HCT116 (cell line): ENCODE results near the gene TCERG1L. TPM values are rescaled to one million over a fixed set of nuclear protein-coding genes. Genes with fewer than 3 reads are reported as not detected.
"Not testable (repeated sequence)": the region's sequence is repeated elsewhere in the genome, so short reads cannot be mapped to it uniquely, and the experiment has no call there.

Experiments used
- ATAC-seq: fragments of 200-7000 bp; cut with Tn5 transposase; 2 replicates; pipeline ENCODE4 v1.9.1; 2020; ENCODE audit warnings: mild to moderate bottlenecking, moderate library complexity
- BruUV-seq: library from RNA; stranded (reverse); fragments of 400-500 nt; replicated peaks from 2 replicates; lab custom pipeline; 2021; lab: Mats Ljungman, UMichigan
- CTCF ChIA-PET: fragments of 300-600 bp; sonication (Branson Sonifier 250); formaldehyde crosslinking; loops from one replicate; lab custom pipeline; 2021; ENCODE audit warnings: antibody characterized with exemption; lab: Charles Lee
- POLR2A ChIA-PET: fragments of 300-600, 350-600 bp; sonication (Branson Sonifier 250); formaldehyde crosslinking; loops from one replicate; lab custom pipeline; 2021; ENCODE audit warnings: antibody characterized with exemption; lab: Charles Lee
- RAD21 ChIA-PET, 2 experiments: fragments of 300-600 bp; sonication (Branson Sonifier 250); formaldehyde crosslinking; loops; one replicate each; lab custom pipeline; 2023; ENCODE audit warnings: low total read pairs in 2 of 2; ENCODE audit not compliant: uncharacterized antibody in 2 of 2, unreplicated experiment in 2 of 2, low non-redundant PET in 1 of 2; lab: Charles Lee
- DNase-seq: peaks from one replicate; pipeline ENCODE4 v3.0.0-alpha.2; 2010; ENCODE audit warnings: low read depth, low spot score
- H2AFZ ChIP-seq: fragments of 200-600 bp; shearing (Covaris generic), sonication (generic); 2 replicates; pipeline ENCODE4 v1.6.1; 2017; ENCODE audit warnings: low read depth, mixed run types, mixed read lengths, antibody characterized with exemption, low read length; ENCODE audit not compliant: poor library complexity, severe bottlenecking
- H3K27ac ChIP-seq: 2 replicates; pipeline ENCODE4 v1.5.1; 2012; ENCODE audit warnings: low read depth, low read length
- H3K27me3 ChIP-seq: fragments of 200-600 bp; sonication (generic); 2 replicates; pipeline ENCODE4 v1.6.1; 2016; ENCODE audit warnings: mixed run types, low read length, mixed read lengths; ENCODE audit not compliant: insufficient read depth
- H3K36me3 ChIP-seq, 2 experiments: fragments of 200-500 bp in 1 of 2; fragments of 200-600 bp in 1 of 2; sonication (Bioruptor generic) in 1 of 2; sonication (generic) in 1 of 2; 2 replicates each; pipeline versions ENCODE4 v1.5.1 to v1.6.1; 2014 to 2016; ENCODE audit warnings: low read length in 2 of 2, inconsistent platforms in 1 of 2, mixed read lengths in 1 of 2, mixed run types in 1 of 2; ENCODE audit not compliant: insufficient read depth in 2 of 2, control insufficient read depth in 1 of 2
- H3K4me1 ChIP-seq, 2 experiments: fragments of 200-600 bp in 1 of 2; sonication (generic) in 1 of 2; 2 replicates each; pipeline versions ENCODE4 v1.5.1 to v1.6.1; 2012 to 2017; ENCODE audit warnings: low read length in 2 of 2, inconsistent platforms in 1 of 2, mild to moderate bottlenecking in 1 of 2, mixed read lengths in 1 of 2, mixed run types in 1 of 2, moderate library complexity in 1 of 2; ENCODE audit not compliant: insufficient read depth in 2 of 2, control insufficient read depth in 1 of 2
- H3K4me2 ChIP-seq: fragments of 200-600 bp; sonication (generic); 2 replicates; pipeline ENCODE4 v1.6.1; 2017; ENCODE audit warnings: mixed run types, low read length, mixed read lengths
- H3K4me3 ChIP-seq, 2 experiments: fragments of 200-600 bp in 1 of 2; sonication (generic) in 1 of 2; replicated peaks in 1 of 2; 2 replicates each; pipeline ENCODE4 v1.5.1; 2011 to 2016; ENCODE audit warnings: low read length in 2 of 2, control low read depth in 1 of 2, low read depth in 1 of 2, mild to moderate bottlenecking in 1 of 2, mixed read lengths in 1 of 2, mixed run types in 1 of 2
- H3K79me2 ChIP-seq: fragments of 200-600 bp; sonication (generic); 2 replicates; pipeline ENCODE4 v1.6.1; 2017; ENCODE audit warnings: mild to moderate bottlenecking, mixed run types, low read length, moderate library complexity, mixed read lengths; ENCODE audit not compliant: insufficient read depth
- H3K9ac ChIP-seq: fragments of 200-600 bp; sonication (generic); 2 replicates; pipeline ENCODE4 v1.6.1; 2016; ENCODE audit warnings: low read length, mixed read lengths
- H3K9me2 ChIP-seq: fragments of 200-600 bp; sonication (generic), shearing (Covaris generic); 2 replicates; pipeline ENCODE4 v1.6.1; 2017; ENCODE audit warnings: mixed run types, mild to moderate bottlenecking, moderate library complexity; ENCODE audit not compliant: insufficient read depth
- H3K9me3 ChIP-seq, 2 experiments: fragments of 200-500 bp in 1 of 2; fragments of 200-600 bp in 1 of 2; sonication (Bioruptor generic) in 1 of 2; sonication (generic) in 1 of 2; 2 replicates each; pipeline ENCODE4 v1.6.1; 2014 to 2017; ENCODE audit warnings: low read length in 2 of 2, mixed read lengths in 2 of 2, inconsistent platforms in 1 of 2, low read depth in 1 of 2, mild to moderate bottlenecking in 1 of 2, mixed run types in 1 of 2, moderate library complexity in 1 of 2; ENCODE audit not compliant: control insufficient read depth in 1 of 2, insufficient read depth in 1 of 2
- H4K20me1 ChIP-seq: fragments of 200-600 bp; sonication (generic), shearing (Covaris generic); 2 replicates; pipeline ENCODE4 v1.6.1; 2017; ENCODE audit warnings: mixed run types, mild to moderate bottlenecking, moderate library complexity; ENCODE audit not compliant: insufficient read depth
- SP1 ChIP-seq: IDR thresholded peaks from 2 replicates; pipeline ENCODE4 v1.6.1; 2012; ENCODE audit warnings: low read depth
- TCF7L2 ChIP-seq: IDR thresholded peaks from 2 replicates; pipeline ENCODE4 v1.7.0; 2011; ENCODE audit warnings: borderline replicate concordance, inconsistent platforms; ENCODE audit not compliant: insufficient read depth, insufficient read length; ENCODE audit errors: extremely low read depth
- YY1 ChIP-seq: IDR thresholded peaks from 2 replicates; pipeline ENCODE4 v1.6.1; 2011; ENCODE audit warnings: low read length, low read depth, moderate library complexity, mild to moderate bottlenecking; ENCODE audit not compliant: insufficient replicate concordance; ENCODE audit errors: extremely low read depth
- ZFX ChIP-seq: fragments of 450-650 bp; IDR thresholded peaks from 2 replicates; pipeline ENCODE4 v1.6.1; 2017
- ZNF274 ChIP-seq: fragments of 200-500 bp; sonication (Bioruptor generic); IDR thresholded peaks from 2 replicates; pipeline ENCODE4 v1.6.1; 2014; ENCODE audit warnings: mild to moderate bottlenecking, low read depth, low read length, inconsistent platforms
- intact Hi-C: fragments of 100-400 bp; cut with micrococcal nuclease; formaldehyde crosslinking; loops from 2 replicates; pipeline ENCODE4 v1.10.0; 2022
- total RNA-seq: library from RNA; stranded (reverse); gene quantifications from one replicate; pipeline ENCODE4 v1.2.1, GENCODE V29; 2021; ENCODE audit not compliant: unreplicated experiment
- TF ChIP-seq, protein P1 (sequence below), 3 experiments: fragments of 200-600 bp in 1 of 3; sonication (generic) in 1 of 3; IDR thresholded peaks in 2 of 3; conservative IDR thresholded peaks in 1 of 3; 2 replicates each; pipeline ENCODE4 v1.5.1; 2012 to 2017; ENCODE audit warnings: low read depth in 2 of 3, low read length in 2 of 3, antibody characterized with exemption in 1 of 3, borderline replicate concordance in 1 of 3, control low read depth in 1 of 3, mild to moderate bottlenecking in 1 of 3, mixed read lengths in 1 of 3, mixed run types in 1 of 3, moderate library complexity in 1 of 3; ENCODE audit not compliant: insufficient read depth in 1 of 3
- TF ChIP-seq, protein P2 (sequence below): IDR thresholded peaks from 2 replicates; pipeline ENCODE4 v1.6.1; 2012; ENCODE audit warnings: low read depth

Gene TCERG1L
- total RNA-seq, 1 experiment from 2014 or later, result not detected

DNA sequence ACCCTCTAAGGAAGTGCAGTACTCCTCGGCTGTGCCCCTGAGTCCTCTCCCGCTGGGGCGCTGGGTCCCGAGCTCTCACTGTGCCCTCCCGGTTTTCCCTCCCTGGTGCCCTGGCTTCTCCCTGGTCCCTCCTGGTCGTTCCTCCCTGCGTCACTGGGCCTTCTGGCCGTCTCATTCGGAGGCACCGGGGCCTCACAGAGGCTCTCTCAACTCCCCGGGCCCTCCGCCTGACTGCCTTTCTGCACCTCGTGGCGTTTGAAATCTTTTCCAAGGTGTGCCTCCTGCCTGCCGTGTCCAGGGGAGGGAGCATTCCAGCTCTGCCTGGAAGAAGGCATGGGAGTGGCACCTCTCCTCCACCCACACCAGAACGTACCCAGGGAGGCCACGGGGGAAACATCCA lies 174.3 kb downstream of the TCERG1L start:
- Histone ChIP-seq H3K27ac (no peak overlapping the region), H3K36me3 (no peaks in the 10 kb centered on the region), H3K4me1 (no peaks in the 10 kb centered on the region), H3K9me2 (no peaks in the 10 kb centered on the region), H3K9ac (no peak overlapping the region), H3K79me2 (no peaks in the 10 kb centered on the region), H4K20me1 (no peaks in the 10 kb centered on the region), H2AFZ (no peak overlapping the region), H3K9me3 (no peaks in the 10 kb centered on the region), H3K4me3 (no peak overlapping the region), H3K27me3 (no peaks in the 10 kb centered on the region), H3K4me2 (no peak overlapping the region)
- ChIA-PET POLR2A (no interaction called here), RAD21 (no interaction called here), CTCF (no interaction called here)
- no peak for TF ChIP-seq ZNF274
- TF ChIP-seq, protein P1, sequence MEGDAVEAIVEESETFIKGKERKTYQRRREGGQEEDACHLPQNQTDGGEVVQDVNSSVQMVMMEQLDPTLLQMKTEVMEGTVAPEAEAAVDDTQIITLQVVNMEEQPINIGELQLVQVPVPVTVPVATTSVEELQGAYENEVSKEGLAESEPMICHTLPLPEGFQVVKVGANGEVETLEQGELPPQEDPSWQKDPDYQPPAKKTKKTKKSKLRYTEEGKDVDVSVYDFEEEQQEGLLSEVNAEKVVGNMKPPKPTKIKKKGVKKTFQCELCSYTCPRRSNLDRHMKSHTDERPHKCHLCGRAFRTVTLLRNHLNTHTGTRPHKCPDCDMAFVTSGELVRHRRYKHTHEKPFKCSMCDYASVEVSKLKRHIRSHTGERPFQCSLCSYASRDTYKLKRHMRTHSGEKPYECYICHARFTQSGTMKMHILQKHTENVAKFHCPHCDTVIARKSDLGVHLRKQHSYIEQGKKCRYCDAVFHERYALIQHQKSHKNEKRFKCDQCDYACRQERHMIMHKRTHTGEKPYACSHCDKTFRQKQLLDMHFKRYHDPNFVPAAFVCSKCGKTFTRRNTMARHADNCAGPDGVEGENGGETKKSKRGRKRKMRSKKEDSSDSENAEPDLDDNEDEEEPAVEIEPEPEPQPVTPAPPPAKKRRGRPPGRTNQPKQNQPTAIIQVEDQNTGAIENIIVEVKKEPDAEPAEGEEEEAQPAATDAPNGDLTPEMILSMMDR (IDR thresholded peaks at IDR 0.05 in 2 of 3, conservative IDR thresholded peaks at IDR 0.05 in 1 of 3; ENCODE audit: borderline replicate concordance in 1 of 3, insufficient read depth in 1 of 3, low read depth in 2 of 3, low read length in 2 of 3), result no peak
- no peak for TF ChIP-seq SP1
- TF ChIP-seq YY1, result no peak
- no peak for TF ChIP-seq TCF7L2
- no peak for TF ChIP-seq ZFX
- TF ChIP-seq, protein P2, sequence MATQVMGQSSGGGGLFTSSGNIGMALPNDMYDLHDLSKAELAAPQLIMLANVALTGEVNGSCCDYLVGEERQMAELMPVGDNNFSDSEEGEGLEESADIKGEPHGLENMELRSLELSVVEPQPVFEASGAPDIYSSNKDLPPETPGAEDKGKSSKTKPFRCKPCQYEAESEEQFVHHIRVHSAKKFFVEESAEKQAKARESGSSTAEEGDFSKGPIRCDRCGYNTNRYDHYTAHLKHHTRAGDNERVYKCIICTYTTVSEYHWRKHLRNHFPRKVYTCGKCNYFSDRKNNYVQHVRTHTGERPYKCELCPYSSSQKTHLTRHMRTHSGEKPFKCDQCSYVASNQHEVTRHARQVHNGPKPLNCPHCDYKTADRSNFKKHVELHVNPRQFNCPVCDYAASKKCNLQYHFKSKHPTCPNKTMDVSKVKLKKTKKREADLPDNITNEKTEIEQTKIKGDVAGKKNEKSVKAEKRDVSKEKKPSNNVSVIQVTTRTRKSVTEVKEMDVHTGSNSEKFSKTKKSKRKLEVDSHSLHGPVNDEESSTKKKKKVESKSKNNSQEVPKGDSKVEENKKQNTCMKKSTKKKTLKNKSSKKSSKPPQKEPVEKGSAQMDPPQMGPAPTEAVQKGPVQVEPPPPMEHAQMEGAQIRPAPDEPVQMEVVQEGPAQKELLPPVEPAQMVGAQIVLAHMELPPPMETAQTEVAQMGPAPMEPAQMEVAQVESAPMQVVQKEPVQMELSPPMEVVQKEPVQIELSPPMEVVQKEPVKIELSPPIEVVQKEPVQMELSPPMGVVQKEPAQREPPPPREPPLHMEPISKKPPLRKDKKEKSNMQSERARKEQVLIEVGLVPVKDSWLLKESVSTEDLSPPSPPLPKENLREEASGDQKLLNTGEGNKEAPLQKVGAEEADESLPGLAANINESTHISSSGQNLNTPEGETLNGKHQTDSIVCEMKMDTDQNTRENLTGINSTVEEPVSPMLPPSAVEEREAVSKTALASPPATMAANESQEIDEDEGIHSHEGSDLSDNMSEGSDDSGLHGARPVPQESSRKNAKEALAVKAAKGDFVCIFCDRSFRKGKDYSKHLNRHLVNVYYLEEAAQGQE, result no peak
- DNase-seq (no peak), ATAC-seq (no peak)
- intact Hi-C loops, result no loop called here
- no TSS peak for BruUV-seq

DNA sequence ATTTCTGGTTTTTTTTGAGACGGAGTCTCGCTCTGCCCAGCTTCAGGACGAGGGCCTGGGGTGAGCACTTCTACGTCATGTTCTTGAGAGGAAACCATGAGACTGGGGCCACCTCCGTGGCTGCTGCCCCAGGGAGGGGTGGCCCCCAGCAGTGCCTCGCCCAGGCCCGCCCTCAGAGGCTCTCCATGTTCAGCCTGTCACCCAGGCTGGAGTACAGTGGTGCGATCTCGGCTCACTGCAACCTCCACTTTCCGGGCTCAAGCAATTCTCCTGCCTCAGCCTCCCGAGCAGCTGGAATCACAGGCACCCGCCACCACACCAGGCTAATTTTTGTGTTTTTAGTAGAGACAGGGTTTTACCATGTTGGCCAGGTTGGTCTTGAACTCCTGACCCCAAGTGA lies 175.2 kb downstream of the TCERG1L start:
- H3K36me3 ChIP-seq, ATAC-seq, H3K27ac ChIP-seq, H3K9me3 ChIP-seq, RAD21 ChIA-PET, CTCF ChIA-PET, H3K9ac ChIP-seq, H3K27me3 ChIP-seq, intact Hi-C loops, H3K79me2 ChIP-seq, H3K4me2 ChIP-seq, H4K20me1 ChIP-seq, H3K9me2 ChIP-seq, DNase-seq, H3K4me1 ChIP-seq, H3K4me3 ChIP-seq, POLR2A ChIA-PET, H2AFZ ChIP-seq, BruUV-seq: not testable (repeated sequence)
